ENCODE data around the gene TDRD10. TPM values are rescaled to one million over a fixed set of nuclear protein-coding genes. Genes with fewer than 3 reads are reported as not detected.

TDRD10 gene
- total RNA-seq, 1 experiment from 2014 or later: not detected

DNA sequence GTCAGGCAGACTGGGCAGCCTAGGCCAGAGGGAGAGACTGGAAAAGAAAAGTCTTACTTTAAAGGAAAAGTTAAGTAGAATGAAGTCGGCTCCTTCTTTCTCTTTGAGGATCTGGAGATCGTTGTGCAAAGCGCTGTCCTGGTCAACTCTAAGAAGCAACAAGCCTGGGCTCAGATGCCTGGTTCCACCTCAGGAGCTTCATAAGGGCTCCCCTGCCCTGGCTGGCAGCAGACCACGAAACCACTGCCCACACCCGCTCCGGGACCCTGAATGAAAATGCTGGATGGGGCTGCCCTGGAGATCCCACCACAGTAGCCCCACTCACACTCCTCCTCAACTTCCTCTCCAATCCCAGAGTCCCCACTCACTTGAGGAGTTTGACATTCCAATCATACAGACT, 50.0 kb downstream of the TDRD10 start:
- no peak for ATAC-seq
- POLR2A ChIA-PET (ENCODE audit: unreplicated experiment): no interaction called here
- Histone ChIP-seq H3K27ac (ENCODE audit: low read length) (no peak overlapping the region), H3K4me3 (ENCODE audit: low read length) (no peak overlapping the region), H3K4me2 (ENCODE audit: low read length) (no peak overlapping the region), H3K9ac (ENCODE audit: low read length) (no peak overlapping the region), H3K36me3 (ENCODE audit: low read depth, low read length) (peaks cover 68% of the 10 kb centered on the region), H3K27me3 (ENCODE audit: low read length) (no peaks in the 10 kb centered on the region), H4K20me1 (ENCODE audit: low read length) (peaks cover 18% of the 10 kb centered on the region; the same call in 1 of the 2 replicates), H2AFZ (ENCODE audit: low read length) (no peak overlapping the region), H3K9me3 (ENCODE audit: low read length) (no peaks in the 10 kb centered on the region), H3F3A (ENCODE audit: low read length, unreplicated experiment) (no peaks in the 10 kb centered on the region), H3K79me2 (ENCODE audit: low read length) (peaks cover 27% of the 10 kb centered on the region), H3K9me2 (replicated peaks; ENCODE audit: low read length) (no peaks in the 10 kb centered on the region), H3K4me1 (ENCODE audit: insufficient read depth, low read length) (peaks cover 11% of the 10 kb centered on the region)
- intact Hi-C loops (cut with micrococcal nuclease): no loop called here
- CTCF ChIA-PET: no interaction called here
- DNase-seq: no peak
- TF ChIP-seq EZH2phosphoT487 (IDR thresholded peaks at IDR 0.05; ENCODE audit: borderline replicate concordance, low read length) (no peak), EZH2 (IDR thresholded peaks at IDR 0.05; ENCODE audit: low read length, unreplicated experiment) (no peak), CTCF (conservative IDR thresholded peaks at IDR 0.05; ENCODE audit: low read depth, low read length) (no peak)
- BruUV-seq (replicated peaks): no TSS peak

DNA sequence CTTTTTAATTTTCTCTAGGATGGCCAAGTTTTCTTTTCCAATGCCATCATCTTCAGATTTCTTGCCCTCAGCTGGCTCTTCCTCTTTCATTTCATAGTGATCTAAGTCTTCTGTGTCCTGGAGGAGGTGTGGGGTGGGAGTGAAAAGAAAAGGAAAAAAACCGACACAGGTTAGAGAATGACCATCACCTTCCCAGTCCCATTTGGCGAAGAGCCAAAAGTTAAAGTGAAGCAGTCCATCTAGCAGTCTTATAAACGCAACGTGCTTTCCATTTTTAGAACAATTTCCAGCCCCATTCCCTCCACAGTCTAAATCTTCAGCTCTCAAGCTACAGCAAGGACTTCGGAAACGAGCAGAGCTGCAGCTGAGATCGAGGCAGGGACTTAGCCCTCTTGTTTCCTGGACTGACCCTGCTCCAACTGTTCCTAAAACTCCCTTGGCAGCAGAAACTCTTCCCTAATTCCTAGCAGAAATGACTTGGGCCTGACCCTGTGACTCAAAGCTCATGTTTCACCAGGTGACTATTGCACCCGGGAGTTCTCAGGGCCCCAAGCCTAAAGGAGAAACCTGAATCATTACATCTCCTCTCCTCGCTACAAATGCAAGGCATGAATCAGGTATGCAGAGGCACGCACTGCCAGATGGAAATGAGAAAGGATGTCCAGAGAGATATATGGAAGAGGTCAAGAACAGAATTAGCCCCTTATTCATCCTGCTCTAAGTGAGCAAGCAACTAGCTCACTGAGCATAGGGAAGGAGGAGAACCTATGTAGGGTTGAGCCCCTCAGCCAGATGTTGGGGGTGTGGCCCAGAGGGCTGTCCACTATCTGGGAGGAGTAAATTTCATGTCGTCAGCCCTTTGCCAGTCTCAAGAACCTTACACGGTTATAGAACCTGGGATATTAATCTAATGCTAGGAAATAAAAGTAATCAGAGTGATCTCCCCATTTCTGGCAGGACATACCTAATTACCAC, 51.3 kb downstream of the TDRD10 start:
- no peak overlapping the region for H3K4me2 ChIP-seq (ENCODE audit: low read length)
- intact Hi-C loops (cut with micrococcal nuclease): no loop called here
- ChIA-PET POLR2A (ENCODE audit: unreplicated experiment) (no interaction called here), CTCF (no interaction called here)
- no TSS peak for BruUV-seq (replicated peaks)
- H2AFZ ChIP-seq (ENCODE audit: low read length): no peak overlapping the region
- H3K27me3 ChIP-seq (ENCODE audit: low read length): no peaks in the 10 kb centered on the region
- H3K4me1 ChIP-seq (ENCODE audit: insufficient read depth, low read length): peaks cover 14% of the 10 kb centered on the region
- no peak for ATAC-seq
- no peak overlapping the region for H3K9ac ChIP-seq (ENCODE audit: low read length)
- DNase-seq: peak; percentile 25
- no peaks in the 10 kb centered on the region for H3K9me2 ChIP-seq (replicated peaks; ENCODE audit: low read length)
- H4K20me1 ChIP-seq (ENCODE audit: low read length): peaks cover 21% of the 10 kb centered on the region; the same call in 1 of the 2 replicates
- no peak overlapping the region for H3K27ac ChIP-seq (ENCODE audit: low read length)
- no peak for TF ChIP-seq EZH2phosphoT487 (IDR thresholded peaks at IDR 0.05; ENCODE audit: borderline replicate concordance, low read length)
- TF ChIP-seq EZH2 (IDR thresholded peaks at IDR 0.05; ENCODE audit: low read length, unreplicated experiment): no peak
- TF ChIP-seq CTCF (conservative IDR thresholded peaks at IDR 0.05; ENCODE audit: low read depth, low read length): no peak
- H3K36me3 ChIP-seq (ENCODE audit: low read depth, low read length): peaks cover 68% of the 10 kb centered on the region
- H3F3A ChIP-seq (ENCODE audit: low read length, unreplicated experiment): no peaks in the 10 kb centered on the region
- H3K4me3 ChIP-seq (ENCODE audit: low read length): no peak overlapping the region
- H3K79me2 ChIP-seq (ENCODE audit: low read length): peaks cover 39% of the 10 kb centered on the region
- H3K9me3 ChIP-seq (ENCODE audit: low read length): no peaks in the 10 kb centered on the region

- H3K4me1 ChIP-seq (ENCODE audit: insufficient read depth, low read length): peaks cover 24% of the 10 kb centered on the region
- peaks cover 39% of the 10 kb centered on the region for H3K79me2 ChIP-seq (ENCODE audit: low read length)
- peak overlapping the region; percentile 80 for H3K4me3 ChIP-seq (ENCODE audit: low read length)
- peak overlapping the region; percentile 96 for H3K4me2 ChIP-seq (ENCODE audit: low read length)
- DNase-seq (no peak), ATAC-seq (no peak)
- ChIA-PET CTCF (no interaction called here), POLR2A (ENCODE audit: unreplicated experiment) (no interaction called here)
- H3K36me3 ChIP-seq (ENCODE audit: low read depth, low read length): peaks cover 45% of the 10 kb centered on the region
- intact Hi-C loops (cut with micrococcal nuclease): loop anchor here (5.0 kb wide), 1 partner anchor 149 kb away; the partner anchor contains the start of gene IL6R
- no peak overlapping the region for H2AFZ ChIP-seq (ENCODE audit: low read length)
- no peaks in the 10 kb centered on the region for H3F3A ChIP-seq (ENCODE audit: low read length, unreplicated experiment)
- H3K9me3 ChIP-seq (ENCODE audit: low read length): no peaks in the 10 kb centered on the region
- no TSS peak for BruUV-seq (replicated peaks)
- no peaks in the 10 kb centered on the region for H3K27me3 ChIP-seq (ENCODE audit: low read length)
- H3K9me2 ChIP-seq (replicated peaks; ENCODE audit: low read length): no peaks in the 10 kb centered on the region
- peaks cover 17% of the 10 kb centered on the region; the same call in 1 of the 2 replicates for H4K20me1 ChIP-seq (ENCODE audit: low read length)
- H3K9ac ChIP-seq (ENCODE audit: low read length): peak overlapping the region; percentile 91; the same call in 1 of the 2 replicates
- no peak overlapping the region for H3K27ac ChIP-seq (ENCODE audit: low read length)
- TF ChIP-seq EZH2phosphoT487 (IDR thresholded peaks at IDR 0.05; ENCODE audit: borderline replicate concordance, low read length) (no peak), CTCF (conservative IDR thresholded peaks at IDR 0.05; ENCODE audit: low read depth, low read length) (no peak), EZH2 (IDR thresholded peaks at IDR 0.05; ENCODE audit: low read length, unreplicated experiment) (no peak)
Observed at GRCh38 chr1:154556422-154556821, 54.4 kb downstream of the TDRD10 start.
